Mesendoderm (in vitro differentiated cells): ENCODE results near the gene HPS1.

Source experiments
- DNase-seq: peaks from one replicate; pipeline ENCODE4 v3.0.0; 2013
- H2AK5ac ChIP-seq: 2 replicates; pipeline ENCODE4 v1.6.1; 2013; ENCODE audit warnings: low read length, inconsistent platforms
- H2BK120ac ChIP-seq: 2 replicates; pipeline ENCODE4 v1.6.1; 2013; ENCODE audit warnings: low read depth, mild to moderate bottlenecking, low read length, moderate library complexity, mixed read lengths
- H2BK15ac ChIP-seq: replicated peaks from 2 replicates; pipeline ENCODE4 v1.6.1; 2013; ENCODE audit warnings: low read depth, mild to moderate bottlenecking, moderate library complexity
- H2BK5ac ChIP-seq: 2 replicates; pipeline ENCODE4 v1.6.1; 2013; ENCODE audit warnings: low read length, inconsistent platforms
- H3K18ac ChIP-seq: 2 replicates; pipeline ENCODE4 v1.6.1; 2013; ENCODE audit warnings: mild to moderate bottlenecking, low read length, mixed read lengths
- H3K23ac ChIP-seq: one replicate; pipeline ENCODE4 v1.6.1; 2013; ENCODE audit warnings: low read length
- H3K27ac ChIP-seq: 2 replicates; pipeline ENCODE4 v1.5.1; 2013; ENCODE audit warnings: low read depth, mild to moderate bottlenecking, inconsistent platforms, low read length, moderate library complexity
- H3K27me3 ChIP-seq: 2 replicates; pipeline ENCODE4 v1.6.1; 2013; ENCODE audit warnings: low read length, control low read depth, mild to moderate bottlenecking, inconsistent platforms; ENCODE audit not compliant: insufficient read depth, poor library complexity
- H3K36me3 ChIP-seq: 2 replicates; pipeline ENCODE4 v1.6.1; 2013; ENCODE audit warnings: low read length, inconsistent platforms; ENCODE audit not compliant: control insufficient read depth, insufficient read depth
- H3K4ac ChIP-seq: one replicate; pipeline ENCODE4 v1.6.1; 2013; ENCODE audit warnings: low read depth, mild to moderate bottlenecking, low read length, moderate library complexity
- H3K4me1 ChIP-seq: 2 replicates; pipeline ENCODE4 v1.6.1; 2013; ENCODE audit warnings: low read depth, low read length, inconsistent platforms; ENCODE audit not compliant: control insufficient read depth
- H3K4me2 ChIP-seq: 2 replicates; pipeline ENCODE4 v1.6.1; 2013; ENCODE audit warnings: low read length
- H3K4me3 ChIP-seq: 2 replicates; pipeline ENCODE4 v1.5.1; 2013; ENCODE audit warnings: mild to moderate bottlenecking, low read length
- H3K56ac ChIP-seq: one replicate; pipeline ENCODE4 v1.6.1; 2013; ENCODE audit warnings: low read length
- H3K79me1 ChIP-seq: 2 replicates; pipeline ENCODE4 v1.6.1; 2013; ENCODE audit warnings: low read length, inconsistent platforms
- H3K79me2 ChIP-seq: 2 replicates; pipeline ENCODE4 v1.6.1; 2013; ENCODE audit warnings: mild to moderate bottlenecking, low read length; ENCODE audit not compliant: control insufficient read depth, insufficient read depth
- H3K9ac ChIP-seq: 2 replicates; pipeline ENCODE4 v1.6.1; 2013; ENCODE audit warnings: low read length, inconsistent platforms
- H4K5ac ChIP-seq: one replicate; pipeline ENCODE4 v1.6.1; 2013; ENCODE audit warnings: low read length
- H4K8ac ChIP-seq: one replicate; pipeline ENCODE4 v1.6.1; 2013; ENCODE audit warnings: low read depth, mild to moderate bottlenecking, control low read depth, low read length, moderate library complexity
- WGBS: extraction: QIAGEN DNeasy Blood & Tissue Kit; methylation state at CpG from one replicate; pipeline ENCODE4 v1.1.7; 2013; ENCODE audit warnings: low lambda C conversion rate, missing lambda C conversion rate; ENCODE audit not compliant: insufficient coverage; ENCODE audit errors: extremely low coverage; 5-methylcytosine and 5-hydroxymethylcytosine counted together

The HPS1 gene

GRCh38 chr10:98419469-98420261 is 27.1 kb downstream of the HPS1 start:
- no peak overlapping the region for H4K5ac ChIP-seq
- H3K56ac ChIP-seq: no peak overlapping the region
- no peak overlapping the region for H3K4me3 ChIP-seq
- H3K18ac ChIP-seq: no peak overlapping the region
- H2AK5ac ChIP-seq: no peak overlapping the region
- no peak overlapping the region for H2BK5ac ChIP-seq
- no peak overlapping the region for H2BK15ac ChIP-seq
- no peaks in the 10 kb centered on the region for H3K79me2 ChIP-seq
- no peak overlapping the region for H3K4ac ChIP-seq
- no peak overlapping the region for H2BK120ac ChIP-seq
- H3K9ac ChIP-seq: no peak overlapping the region
- no peak overlapping the region for H3K4me2 ChIP-seq
- H3K79me1 ChIP-seq: no peaks in the 10 kb centered on the region
- no peaks in the 10 kb centered on the region for H3K36me3 ChIP-seq
- no peak overlapping the region for H3K27ac ChIP-seq
- H4K8ac ChIP-seq: no peak overlapping the region
- H3K23ac ChIP-seq: no peak overlapping the region
- peaks cover 3% of the 10 kb centered on the region for H3K4me1 ChIP-seq
- no peaks in the 10 kb centered on the region for H3K27me3 ChIP-seq
- no CpG with 5 or more reads among the region's 17 CpGs for WGBS
- DNase-seq: no peak

GRCh38 chr10:98418665-98419468 is 27.9 kb downstream of the HPS1 start:
- Histone ChIP-seq H3K4ac (no peak overlapping the region), H4K5ac (no peak overlapping the region)

GRCh38 chr10:98417973-98418664 is 28.6 kb downstream of the HPS1 start:
- no peak overlapping the region for H3K4me2 ChIP-seq
- H3K36me3 ChIP-seq: no peaks in the 10 kb centered on the region
- no peak overlapping the region for H3K9ac ChIP-seq
- H2BK120ac ChIP-seq: no peak overlapping the region
- H3K56ac ChIP-seq: no peak overlapping the region
- H3K27me3 ChIP-seq: no peaks in the 10 kb centered on the region
- no peak for DNase-seq
- H3K4ac ChIP-seq: no peak overlapping the region
- no peaks in the 10 kb centered on the region for H3K79me1 ChIP-seq
- no peak overlapping the region for H3K18ac ChIP-seq
- H4K8ac ChIP-seq: no peak overlapping the region
- peaks cover 6% of the 10 kb centered on the region for H3K4me1 ChIP-seq
- H3K79me2 ChIP-seq: no peaks in the 10 kb centered on the region
- H3K27ac ChIP-seq: no peak overlapping the region
- no peak overlapping the region for H3K23ac ChIP-seq
- WGBS: no CpG with 5 or more reads among the region's 21 CpGs
- no peak overlapping the region for H3K4me3 ChIP-seq
- no peak overlapping the region for H2BK5ac ChIP-seq
- H2AK5ac ChIP-seq: no peak overlapping the region
- no peak overlapping the region for H2BK15ac ChIP-seq
- H4K5ac ChIP-seq: no peak overlapping the region

More at GRCh38 chr10:98418665-98419468, 27.9 kb downstream of the HPS1 start:
- Histone ChIP-seq H3K36me3 (no peaks in the 10 kb centered on the region), H2BK120ac (no peak overlapping the region), H3K27me3 (no peaks in the 10 kb centered on the region), H2BK5ac (no peak overlapping the region), H2BK15ac (no peak overlapping the region), H3K79me1 (no peaks in the 10 kb centered on the region), H2AK5ac (no peak overlapping the region), H3K4me2 (no peak overlapping the region), H3K27ac (no peak overlapping the region), H3K23ac (no peak overlapping the region), H4K8ac (no peak overlapping the region), H3K18ac (no peak overlapping the region), H3K79me2 (no peaks in the 10 kb centered on the region), H3K9ac (no peak overlapping the region), H3K4me3 (no peak overlapping the region), H3K56ac (no peak overlapping the region), H3K4me1 (peaks cover 6% of the 10 kb centered on the region)
- no peak for DNase-seq
- no CpG with 5 or more reads among the region's 18 CpGs for WGBS

GRCh38 chr10:98417481-98417959 is 29.2 kb downstream of the HPS1 start:
- no peak overlapping the region for H4K8ac ChIP-seq
- no peak overlapping the region for H2BK15ac ChIP-seq
- H3K18ac ChIP-seq: no peak overlapping the region
- no peak overlapping the region for H4K5ac ChIP-seq
- no peak for DNase-seq
- no peak overlapping the region for H3K27ac ChIP-seq
- H3K27me3 ChIP-seq: no peaks in the 10 kb centered on the region
- no peaks in the 10 kb centered on the region for H3K79me1 ChIP-seq
- no peak overlapping the region for H3K4me3 ChIP-seq
- H3K4ac ChIP-seq: no peak overlapping the region
- no peaks in the 10 kb centered on the region for H3K36me3 ChIP-seq
- H2BK120ac ChIP-seq: no peak overlapping the region
- no peak overlapping the region for H3K23ac ChIP-seq
- WGBS: no CpG with 5 or more reads among the region's 19 CpGs
- no peaks in the 10 kb centered on the region for H3K79me2 ChIP-seq
- no peak overlapping the region for H3K56ac ChIP-seq
- H2AK5ac ChIP-seq: no peak overlapping the region
- H2BK5ac ChIP-seq: no peak overlapping the region
- H3K4me2 ChIP-seq: no peak overlapping the region
- peaks cover 6% of the 10 kb centered on the region for H3K4me1 ChIP-seq
- no peak overlapping the region for H3K9ac ChIP-seq

GRCh38 chr10:98416606-98417388 is 29.9 kb downstream of the HPS1 start:
- H3K79me2 ChIP-seq: no peaks in the 10 kb centered on the region
- WGBS: no CpG with 5 or more reads among the region's 18 CpGs
- H3K27me3 ChIP-seq: no peaks in the 10 kb centered on the region
- DNase-seq: no peak
- no peak overlapping the region for H3K56ac ChIP-seq
- no peak overlapping the region for H2BK120ac ChIP-seq
- H3K27ac ChIP-seq: no peak overlapping the region
- no peak overlapping the region for H3K4ac ChIP-seq
- H4K8ac ChIP-seq: no peak overlapping the region
- H3K4me1 ChIP-seq: peaks cover 6% of the 10 kb centered on the region
- no peak overlapping the region for H4K5ac ChIP-seq
- no peak overlapping the region for H2AK5ac ChIP-seq
- H2BK15ac ChIP-seq: no peak overlapping the region
- H3K4me3 ChIP-seq: no peak overlapping the region
- H3K36me3 ChIP-seq: no peaks in the 10 kb centered on the region
- no peak overlapping the region for H3K23ac ChIP-seq
- H3K9ac ChIP-seq: no peak overlapping the region
- no peak overlapping the region for H3K4me2 ChIP-seq
- no peaks in the 10 kb centered on the region for H3K79me1 ChIP-seq
- no peak overlapping the region for H3K18ac ChIP-seq
- no peak overlapping the region for H2BK5ac ChIP-seq
